Right lobe of liver (tissue), 6 donors: ENCODE measurements around the gene KCNA1. TPM values are rescaled to one million over a fixed set of nuclear protein-coding genes. Genes with fewer than 3 reads are reported as not detected.

Experiments used
- ATAC-seq, 4 donors: fragments of 200-7000 bp; cut with Tn5 transposase; one replicate each; pipeline ENCODE4 v1.9.1; 2020; ENCODE audit warnings: mild to moderate bottlenecking in 4 of 4, moderate library complexity in 4 of 4
- DNase-seq, 3 donors: peaks; one replicate each; pipeline ENCODE4 v3.0.0-alpha.2; 2020
- H3K27ac ChIP-seq, 3 donors: fragments of 200-600 bp; one replicate each; pipeline ENCODE4 v1.8.0; 2022
- H3K27me3 ChIP-seq, 2 donors: fragments of 200-600 bp; one replicate each; pipeline ENCODE4 v1.8.0; 2022
- H3K36me3 ChIP-seq, 4 donors: fragments of 200-600 bp; sonication (generic) in 1 of 4; one replicate each; pipeline versions ENCODE4 v1.5.1 to v1.8.0; 2017 to 2022; ENCODE audit warnings: control low read depth in 1 of 4
- H3K4me1 ChIP-seq, 4 donors: fragments of 200-600 bp; sonication (generic) in 1 of 4; one replicate each; pipeline versions ENCODE4 v1.5.1 to v1.8.0; 2017 to 2022; ENCODE audit warnings: control low read depth in 1 of 4
- H3K4me3 ChIP-seq, 3 donors: fragments of 200-600 bp; one replicate each; pipeline ENCODE4 v1.8.0; 2022
- H3K9me3 ChIP-seq, 4 donors: fragments of 200-600 bp; sonication (generic) in 1 of 4; one replicate each; pipeline versions ENCODE4 v1.5.1 to v1.8.0; 2017 to 2022; ENCODE audit warnings: control low read depth in 1 of 4
- CTCF ChIP-seq, 4 donors: fragments of 200-600 bp in 3 of 4; fragments of 450-650 bp in 1 of 4; IDR thresholded peaks; one replicate each; pipeline versions ENCODE4 v1.5.1 to v1.8.0; 2016 to 2022; ENCODE audit warnings: antibody characterized with exemption in 4 of 4, mild to moderate bottlenecking in 2 of 4
- POLR2A ChIP-seq: fragments of 450-650 bp; IDR thresholded peaks from one replicate; pipeline ENCODE4 v1.6.1; 2017; ENCODE audit warnings: antibody characterized with exemption, mild to moderate bottlenecking
- WGBS: methylation state at CpG from one replicate; pipeline ENCODE4 v1.1.6; 2018; ENCODE audit warnings: low coverage, low lambda C conversion rate; ENCODE audit not compliant: insufficient coverage; ENCODE audit errors: missing lambda C conversion rate; 5-methylcytosine and 5-hydroxymethylcytosine counted together
- intact Hi-C, 2 donors: fragments of 100-400 bp; cut with DNase I; formaldehyde crosslinking; loops; one replicate each; pipeline versions ENCODE4 v1.11.2 to v1.14.1; 2022
- total RNA-seq, 6 experiments: library from RNA; depleted of rRNA in 2 of 6; stranded (reverse); fragments of >200 nt in 2 of 6; fragmentation: NEBNext Ultra II Directional in 3 of 6; extraction: Animal tissue kit (Norgen Biotek cat#: 25700) in 3 of 6; gene quantifications; one replicate each; pipeline versions ENCODE4 v1.1.0 to v1.2.4, GENCODE V29; 2016 to 2023
- donor health status: DM: no; HTN: yes; CAD: no.
- donor health status: DM: no; HTN: no; CAD: no.
- donor health status: DM: no; HTN: no; CAD: no.
- donor health status: DM: no; HTN: yes; CAD: no.
- donor health status: DM: no; HTN: yes; CAD: no.

KCNA1 gene
- total RNA-seq, 6 experiments from 2014 or later, result not detected

GRCh38 chr12:4962539-4963486 lies 53.1 kb downstream of the KCNA1 start:
- 25% methylated on average over 10 of the region's 17 CpGs for WGBS
- TF ChIP-seq POLR2A (no peak), CTCF (IDR thresholded peaks at IDR 0.05) (no peak)
- no peak overlapping the region for H3K4me3 ChIP-seq
- H3K9me3 ChIP-seq, result no peaks in the 10 kb centered on the region
- ATAC-seq, result no peak
- intact Hi-C loops, result no loop called here
- H3K27me3 ChIP-seq, result no peaks in the 10 kb centered on the region
- H3K27ac ChIP-seq, result no peak overlapping the region
- H3K4me1 ChIP-seq, result no peaks in the 10 kb centered on the region
- no peak for DNase-seq
- H3K36me3 ChIP-seq, result no peaks in the 10 kb centered on the region

Other genes starting within 250 kb of the KCNA1 start
- gene GALNT8, start 189.5 kb upstream of the KCNA1 start, total RNA-seq, result under 1 TPM in 4 of 6 experiments, not detected in 2; 0.09 to 0.37 (median 0.11) TPM
- under 1 TPM in 2 of 6 experiments, not detected in 4; 0.09 to 0.25 TPM for gene KCNA5, start 134.0 kb downstream of the KCNA1 start, total RNA-seq